H1 (cell line): ENCODE measurements around the gene KNDC1. TPM values are rescaled to one million over a fixed set of nuclear protein-coding genes. Genes with fewer than 3 reads are reported as not detected.

Experiments
- CTCF ChIA-PET: fragments of 300-600 bp; sonication (Branson Sonifier 250); formaldehyde crosslinking; loops from one replicate; lab custom pipeline; 2021; ENCODE audit not compliant: partially characterized antibody; lab: Charles Lee
- POLR2A ChIA-PET: fragments of 300-600 bp; sonication (Branson Sonifier 250); formaldehyde crosslinking; loops from one replicate; lab custom pipeline; 2021; ENCODE audit warnings: inconsistent platforms; ENCODE audit not compliant: partially characterized antibody; lab: Charles Lee
- DNase-seq, 2 experiments: peaks; one replicate each; pipeline versions ENCODE4 v3.0.0 to v3.0.0-alpha.2; 2010 to 2022; ENCODE audit warnings: low spot score in 2 of 2, low read depth in 1 of 2, mixed read lengths in 1 of 2
- FAIRE-seq: peaks from 2 replicates; lab custom pipeline; 2011; peaks lifted over from hg19 to GRCh38; lab: Jason Lieb, UNC
- H2AFZ ChIP-seq: 2 replicates; pipeline ENCODE4 v1.8.1; 2012; ENCODE audit warnings: low read length, inconsistent platforms
- H2AK5ac ChIP-seq: 2 replicates; pipeline ENCODE4 v1.6.1; 2013; ENCODE audit warnings: low read depth, low read length
- H2BK120ac ChIP-seq: replicated peaks from 2 replicates; pipeline ENCODE3; 2013; ENCODE audit warnings: low read depth, low read length, inconsistent platforms
- H2BK12ac ChIP-seq: 2 replicates; pipeline ENCODE4 v1.6.1; 2013; ENCODE audit warnings: low read depth, low read length
- H2BK15ac ChIP-seq: 2 replicates; pipeline ENCODE4 v1.6.1; 2013; ENCODE audit warnings: low read length
- H2BK20ac ChIP-seq: 2 replicates; pipeline ENCODE4 v1.6.1; 2013; ENCODE audit warnings: low read length
- H2BK5ac ChIP-seq: 2 replicates; pipeline ENCODE4 v1.6.1; 2013; ENCODE audit warnings: low read depth, low read length
- H3K14ac ChIP-seq: 2 replicates; pipeline ENCODE4 v1.6.1; 2013; ENCODE audit warnings: inconsistent platforms; ENCODE audit not compliant: insufficient read length
- H3K18ac ChIP-seq: 2 replicates; pipeline ENCODE4 v1.6.1; 2013; ENCODE audit warnings: low read length; ENCODE audit errors: extremely low read depth
- H3K23ac ChIP-seq: 2 replicates; pipeline ENCODE4 v1.6.1; 2013; ENCODE audit warnings: inconsistent platforms; ENCODE audit not compliant: insufficient read length
- H3K23me2 ChIP-seq: 2 replicates; pipeline ENCODE4 v1.6.1; 2013; ENCODE audit warnings: low read depth, low read length
- H3K27ac ChIP-seq: 2 replicates; pipeline ENCODE4 v1.6.1; 2011; ENCODE audit warnings: low read depth, low read length, inconsistent platforms
- H3K27me3 ChIP-seq, 4 experiments: replicated peaks in 1 of 4; 1 replicate in 1 of 4; 2 replicates in 3 of 4; pipeline versions ENCODE4 v1.6.1 to v1.8.1; 2011 to 2013; ENCODE audit warnings: low read length in 3 of 4, mild to moderate bottlenecking in 3 of 4, inconsistent platforms in 2 of 4, mixed read lengths in 2 of 4, moderate library complexity in 1 of 4; ENCODE audit not compliant: control insufficient read depth in 3 of 4, insufficient read depth in 3 of 4; ENCODE audit errors: extremely low read depth in 1 of 4
- H3K36me3 ChIP-seq, 4 experiments: 2 replicates each; pipeline versions ENCODE4 v1.6.1 to v1.8.1; 2011 to 2013; ENCODE audit warnings: mild to moderate bottlenecking in 4 of 4, low read length in 3 of 4, moderate library complexity in 2 of 4, control low read depth in 1 of 4, inconsistent platforms in 1 of 4; ENCODE audit not compliant: insufficient read depth in 4 of 4, control insufficient read depth in 2 of 4
- H3K4ac ChIP-seq: replicated peaks from 2 replicates; pipeline ENCODE3; 2013; ENCODE audit warnings: low read length, low read depth, mixed read lengths, inconsistent platforms; ENCODE audit not compliant: insufficient read length
- H3K4me1 ChIP-seq, 4 experiments: replicated peaks in 1 of 4; 1 replicate in 1 of 4; 2 replicates in 3 of 4; pipeline versions ENCODE4 v1.6.1 to v1.8.1; 2011 to 2013; ENCODE audit warnings: low read length in 3 of 4, inconsistent platforms in 2 of 4, mixed read lengths in 1 of 4; ENCODE audit not compliant: insufficient read depth in 4 of 4, control insufficient read depth in 3 of 4
- H3K4me2 ChIP-seq, 2 experiments: 2 replicates each; pipeline versions ENCODE4 v1.6.1 to v1.8.1; 2011 to 2013; ENCODE audit warnings: low read depth in 2 of 2, low read length in 2 of 2, control low read depth in 1 of 2, inconsistent platforms in 1 of 2, mild to moderate bottlenecking in 1 of 2; ENCODE audit not compliant: insufficient read depth in 1 of 2
- H3K4me3 ChIP-seq, 4 experiments: fragments of 200-600, 300-600 bp in 1 of 4; sonication (generic), shearing (Covaris generic), sonication (Bioruptor Twin) in 1 of 4; 2 replicates each; pipeline versions ENCODE4 v1.5.1 to v1.8.1; 2011 to 2016; ENCODE audit warnings: low read length in 4 of 4, low read depth in 3 of 4, control low read depth in 2 of 4, inconsistent platforms in 2 of 4, mild to moderate bottlenecking in 2 of 4, mixed read lengths in 1 of 4, moderate library complexity in 1 of 4; ENCODE audit not compliant: insufficient read depth in 2 of 4; ENCODE audit errors: extremely low read depth in 1 of 4
- H3K56ac ChIP-seq: replicated peaks from 2 replicates; pipeline ENCODE3; 2013; ENCODE audit warnings: low read depth, mild to moderate bottlenecking, mixed read lengths, low read length, inconsistent platforms; ENCODE audit not compliant: insufficient read length
- H3K79me1 ChIP-seq: 2 replicates; pipeline ENCODE4 v1.6.1; 2013; ENCODE audit warnings: low read depth, low read length, control low read depth
- H3K79me2 ChIP-seq, 2 experiments: 2 replicates each; pipeline versions ENCODE4 v1.6.1 to v1.8.1; 2012 to 2013; ENCODE audit warnings: low read length in 2 of 2, mild to moderate bottlenecking in 2 of 2, inconsistent platforms in 1 of 2; ENCODE audit not compliant: insufficient read depth in 2 of 2, control insufficient read depth in 1 of 2
- H3K9ac ChIP-seq, 4 experiments: replicated peaks in 1 of 4; 1 replicate in 1 of 4; 2 replicates in 3 of 4; pipeline versions ENCODE4 v1.6.1 to v1.8.1; 2011 to 2013; ENCODE audit warnings: low read depth in 3 of 4, low read length in 3 of 4, control low read depth in 2 of 4, mild to moderate bottlenecking in 2 of 4, moderate library complexity in 2 of 4, inconsistent platforms in 1 of 4; ENCODE audit errors: extremely low read depth in 1 of 4
- H3K9me3 ChIP-seq, 2 experiments: 2 replicates each; pipeline versions ENCODE4 v1.6.1 to v1.8.1; 2012 to 2013; ENCODE audit warnings: mild to moderate bottlenecking in 2 of 2, moderate library complexity in 2 of 2, control low read depth in 1 of 2, inconsistent platforms in 1 of 2, low read depth in 1 of 2, low read length in 1 of 2, mixed read lengths in 1 of 2; ENCODE audit not compliant: insufficient read depth in 2 of 2
- H4K20me1 ChIP-seq, 2 experiments: replicated peaks in 1 of 2; 2 replicates each; pipeline versions ENCODE3 to v1.8.1; 2011 to 2013; ENCODE audit warnings: inconsistent platforms in 2 of 2, low read length in 2 of 2, mild to moderate bottlenecking in 1 of 2; ENCODE audit not compliant: insufficient read depth in 2 of 2, control insufficient read depth in 1 of 2
- H4K5ac ChIP-seq: 2 replicates; pipeline ENCODE4 v1.6.1; 2013; ENCODE audit warnings: low read length, low read depth, mixed read lengths, inconsistent platforms; ENCODE audit not compliant: insufficient read length
- H4K8ac ChIP-seq: 2 replicates; pipeline ENCODE4 v1.8.0; 2013; ENCODE audit warnings: mild to moderate bottlenecking, moderate library complexity, low read length, inconsistent platforms; ENCODE audit not compliant: insufficient read depth; ENCODE audit errors: extremely low read depth
- H4K91ac ChIP-seq: replicated peaks from 2 replicates; pipeline ENCODE3; 2013; ENCODE audit warnings: low read length, mixed read lengths, inconsistent platforms; ENCODE audit not compliant: insufficient read length
- WGBS, 2 experiments: shearing (Covaris generic) in 1 of 2; methylation state at CpG; one replicate each; pipeline versions ENCODE4 v1.1.6 to v1.1.7; 2013 to 2015; ENCODE audit warnings: low lambda C conversion rate in 2 of 2, mixed read lengths in 2 of 2, inconsistent platforms in 1 of 2, low coverage in 1 of 2, missing lambda C conversion rate in 1 of 2; ENCODE audit not compliant: insufficient replicate concordance in 2 of 2, insufficient coverage in 1 of 2, insufficient read length in 1 of 2; ENCODE audit errors: extremely low coverage in 1 of 2, missing lambda C conversion rate in 1 of 2; 5-methylcytosine and 5-hydroxymethylcytosine counted together
- polyA plus RNA-seq, 7 experiments: library from polyadenylated mRNA; depleted of rRNA in 3 of 7; stranded (reverse) in 5 of 7; unstranded in 2 of 7; fragments of >200 nt in 5 of 7; fragments of 200-250 nt in 2 of 7; gene quantifications; 1 replicate in 5 of 7; 2 replicates in 1 of 7; 4 replicates in 1 of 7; pipeline versions ENCODE4 v1.2.1 to v1.2.3, GENCODE V29; 2011 to 2013; ENCODE audit warnings: missing spikeins in 2 of 7, mixed read lengths in 2 of 7
- total RNA-seq: library from RNA; stranded (reverse); fragmentation: NEBNext Ultra II Directional; extraction: Animal tissue kit (Norgen Biotek cat#: 25700); gene quantifications from 2 replicates; pipeline ENCODE4 v1.2.1, GENCODE V29; 2021

Gene KNDC1
- total and polyA plus RNA-seq, 2 of the 8 experiments (the other 6 are each of a cell fraction or from before 2014, with no cell fraction given) = 7.5 to 16.7 TPM

- no peaks in the 10 kb centered on the region for H3K36me3 ChIP-seq
- H2BK5ac ChIP-seq = no peak overlapping the region
- FAIRE-seq (no peak), DNase-seq (peak in 1 of 2 experiments; percentile 46)
- no peaks in the 10 kb centered on the region for H3K27me3 ChIP-seq
- WGBS, 2 experiments = 84% methylated on average over 25 of the region's 26 CpGs; no CpG with 5 or more reads in 1 of the 2 experiments
- H2BK15ac ChIP-seq = peak overlapping the region; percentile 46; the same call in 1 of the 2 replicates
- no peak overlapping the region for H3K56ac ChIP-seq
- no peak overlapping the region; the same call in 1 of the 2 replicates for H2BK20ac ChIP-seq
- H3K18ac ChIP-seq = no peak overlapping the region; the same call in 1 of the 2 replicates
- H3K9me3 ChIP-seq = no peaks in the 10 kb centered on the region
- no peaks in the 10 kb centered on the region for H3K79me2 ChIP-seq
- H3K4me1 ChIP-seq = peaks cover 0 to 5% (median 4%) of the 10 kb centered on the region in 4 experiments; a peak in 6 of 7 replicates
- H3K23ac ChIP-seq = no peak overlapping the region
- peak overlapping the region; percentile 35; the same call in 1 of the 2 replicates for H4K8ac ChIP-seq
- ChIA-PET POLR2A (no interaction called here), CTCF (interaction anchor here (0.7 to 6.3 kb wide), 3 partner anchors 15 to 56 kb away, joined by 3 to 40 read pairs (median 3); no protein-coding TSS in a partner anchor)
- no peaks in the 10 kb centered on the region for H4K20me1 ChIP-seq
- H3K9ac ChIP-seq = no peak overlapping the region
- H4K5ac ChIP-seq = no peak overlapping the region
- no peak overlapping the region for H2BK120ac ChIP-seq
- H2BK12ac ChIP-seq = peak overlapping the region; percentile 87; the same call in 1 of the 2 replicates
- H3K14ac ChIP-seq = no peak overlapping the region
- H3K4ac ChIP-seq = peak overlapping the region; percentile 78
- no peak overlapping the region for H2AFZ ChIP-seq
- peak overlapping the region; percentile 81 for H4K91ac ChIP-seq
- H3K23me2 ChIP-seq = no peaks in the 10 kb centered on the region
- peak overlapping the region; percentile 53; the same call in 1 of the 2 replicates for H2AK5ac ChIP-seq
- no peak overlapping the region for H3K4me3 ChIP-seq
- H3K27ac ChIP-seq = no peak overlapping the region
- H3K4me2 ChIP-seq = no peak overlapping the region
- no peaks in the 10 kb centered on the region for H3K79me1 ChIP-seq
Observed at GRCh38 chr10:133140417-133141143, 19.4 kb upstream of the KNDC1 start.
